ENCODE measurements around the gene HOXA11. TPM values are rescaled to one million over a fixed set of nuclear protein-coding genes. Genes with fewer than 3 reads are reported as not detected.

Gene HOXA11
- total RNA-seq, 2 experiments from 2014 or later = 0.13 to 0.18 TPM

GRCh38 chr7:27177795-27178320 is 7.2 kb downstream of the HOXA11 start:
- H3K4me1 Mint-ChIP-seq (ENCODE audit: low read depth) = peaks cover 6% of the 10 kb centered on the region
- CTCF ChIA-PET = interaction anchor here (0.7 to 10.4 kb wide), 6 partner anchors 14 to 323 kb away, joined by 3 to 61 read pairs (median 6); partner anchors contain the start of gene HOXA7
- no peaks in the 10 kb centered on the region for H3K9me3 Mint-ChIP-seq
- H3K36me3 Mint-ChIP-seq (ENCODE audit: low read depth) = no peaks in the 10 kb centered on the region
- DNase-seq = no peak
- POLR2A ChIA-PET = interaction anchor here (1.1 kb wide), 1 partner anchor 16 kb away, joined by 3 read pairs; no protein-coding TSS in a partner anchor
- TF ChIP-seq, protein P1, sequence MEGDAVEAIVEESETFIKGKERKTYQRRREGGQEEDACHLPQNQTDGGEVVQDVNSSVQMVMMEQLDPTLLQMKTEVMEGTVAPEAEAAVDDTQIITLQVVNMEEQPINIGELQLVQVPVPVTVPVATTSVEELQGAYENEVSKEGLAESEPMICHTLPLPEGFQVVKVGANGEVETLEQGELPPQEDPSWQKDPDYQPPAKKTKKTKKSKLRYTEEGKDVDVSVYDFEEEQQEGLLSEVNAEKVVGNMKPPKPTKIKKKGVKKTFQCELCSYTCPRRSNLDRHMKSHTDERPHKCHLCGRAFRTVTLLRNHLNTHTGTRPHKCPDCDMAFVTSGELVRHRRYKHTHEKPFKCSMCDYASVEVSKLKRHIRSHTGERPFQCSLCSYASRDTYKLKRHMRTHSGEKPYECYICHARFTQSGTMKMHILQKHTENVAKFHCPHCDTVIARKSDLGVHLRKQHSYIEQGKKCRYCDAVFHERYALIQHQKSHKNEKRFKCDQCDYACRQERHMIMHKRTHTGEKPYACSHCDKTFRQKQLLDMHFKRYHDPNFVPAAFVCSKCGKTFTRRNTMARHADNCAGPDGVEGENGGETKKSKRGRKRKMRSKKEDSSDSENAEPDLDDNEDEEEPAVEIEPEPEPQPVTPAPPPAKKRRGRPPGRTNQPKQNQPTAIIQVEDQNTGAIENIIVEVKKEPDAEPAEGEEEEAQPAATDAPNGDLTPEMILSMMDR (IDR thresholded peaks at IDR 0.05) = no peak
- intact Hi-C loops (cut with micrococcal nuclease) = no loop called here
- no peak overlapping the region for H3K27ac Mint-ChIP-seq
- H3K4me3 Mint-ChIP-seq = no peak overlapping the region
- ATAC-seq = no peak
- H3K27me3 Mint-ChIP-seq = peaks cover 69% of the 10 kb centered on the region

GRCh38 chr7:27176962-27177794 is 7.9 kb downstream of the HOXA11 start:
- intact Hi-C loops (cut with micrococcal nuclease) = no loop called here
- DNase-seq (no peak), ATAC-seq (no peak)
- Mint-ChIP-seq H3K36me3 (ENCODE audit: low read depth) (no peaks in the 10 kb centered on the region), H3K9me3 (no peaks in the 10 kb centered on the region), H3K4me1 (ENCODE audit: low read depth) (peaks cover 8% of the 10 kb centered on the region), H3K4me3 (no peak overlapping the region), H3K27ac (no peak overlapping the region), H3K27me3 (peaks cover 67% of the 10 kb centered on the region)
- ChIA-PET CTCF (interaction anchor here (0.7 to 10.4 kb wide), 11 partner anchors 11 to 490 kb away, joined by 3 to 61 read pairs (median 4); partner anchors contain the start of genes HOXA7 and HOXA9), POLR2A (interaction anchor here (1.1 kb wide), 1 partner anchor 15 kb away, joined by 3 read pairs; no protein-coding TSS in a partner anchor)
- TF ChIP-seq, protein P1 (IDR thresholded peaks at IDR 0.05) = no peak

DNA sequence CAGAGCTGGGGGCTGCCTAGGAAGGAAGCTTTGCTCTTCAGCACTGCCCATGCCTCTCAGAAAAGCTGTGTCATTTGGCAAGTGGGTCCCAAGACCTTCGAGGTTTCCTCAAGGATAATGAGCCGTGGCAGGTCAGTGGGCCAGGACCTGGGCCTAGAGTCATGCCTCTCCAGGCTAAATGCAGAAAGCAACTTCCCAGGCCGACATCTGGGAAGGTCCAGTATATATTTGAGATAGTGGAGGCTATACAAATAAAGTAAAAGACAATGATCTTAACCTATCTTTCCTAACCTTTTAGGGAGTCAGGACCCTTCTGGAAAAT is 8.5 kb downstream of the HOXA11 start:
- no peaks in the 10 kb centered on the region for H3K9me3 Mint-ChIP-seq
- ATAC-seq (no peak), DNase-seq (no peak)

DNA sequence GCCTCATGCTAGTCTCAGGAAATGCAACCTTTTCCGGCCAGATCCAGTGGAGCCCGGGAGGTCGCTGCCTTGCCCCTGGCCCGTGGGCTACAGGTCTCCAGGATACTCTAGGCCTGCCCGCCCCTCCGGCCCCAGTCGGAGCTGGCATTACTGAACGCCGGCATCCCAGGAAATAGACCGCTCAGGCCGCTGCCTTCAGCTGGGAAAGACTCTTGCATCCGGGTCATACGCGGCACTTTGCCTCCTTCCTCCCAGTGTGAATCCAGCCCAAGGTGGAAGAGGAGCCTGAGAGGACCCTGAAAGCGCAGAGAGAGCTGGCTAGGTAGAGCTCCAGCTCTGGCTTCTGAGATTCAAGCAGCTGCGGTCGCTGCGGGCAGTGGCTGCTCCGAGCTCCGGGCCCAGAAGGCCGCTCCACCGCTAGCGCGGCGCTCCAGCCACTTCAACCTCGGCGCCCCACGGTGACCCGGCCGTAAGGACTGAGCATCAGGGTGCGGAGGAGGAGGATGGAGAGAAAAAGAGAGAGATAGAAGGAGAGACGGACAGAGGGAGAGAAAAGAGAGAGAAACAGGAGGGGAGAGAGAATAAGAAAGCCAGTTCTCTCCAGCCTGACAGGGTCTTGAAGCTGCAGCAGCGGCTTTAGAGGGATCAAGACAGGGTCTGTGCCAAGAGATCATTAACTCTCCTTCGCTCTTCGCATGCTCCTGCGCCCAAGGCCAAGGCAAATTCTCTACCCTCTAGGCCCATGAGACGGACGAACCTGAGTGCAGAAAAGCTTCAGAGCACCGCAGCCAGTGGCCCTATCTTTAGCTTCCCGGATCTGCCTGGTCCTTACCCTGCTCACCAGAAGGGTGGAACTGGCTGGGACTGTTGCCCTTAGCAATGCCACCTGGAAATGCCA is 9.2 kb downstream of the HOXA11 start:
- no peaks in the 10 kb centered on the region for H3K36me3 Mint-ChIP-seq (ENCODE audit: low read depth)
- no peak for ATAC-seq
- no peak for DNase-seq
- peaks cover 15% of the 10 kb centered on the region for H3K4me1 Mint-ChIP-seq (ENCODE audit: low read depth)
- no peak overlapping the region for H3K4me3 Mint-ChIP-seq
- ChIA-PET POLR2A (no interaction called here), CTCF (interaction anchor here (0.7 to 10.4 kb wide), 7 partner anchors 10 to 489 kb away, joined by 3 to 61 read pairs (median 5); partner anchors contain the start of genes HOXA3, HOXA7 and HOXA9)
- H3K27ac Mint-ChIP-seq = no peak overlapping the region
- H3K9me3 Mint-ChIP-seq = no peaks in the 10 kb centered on the region
- TF ChIP-seq, protein P1 (IDR thresholded peaks at IDR 0.05) = no peak
- intact Hi-C loops (cut with micrococcal nuclease) = no loop called here
- H3K27me3 Mint-ChIP-seq = peaks cover 70% of the 10 kb centered on the region

More for the DNA sequence above, 8.5 kb downstream of the HOXA11 start:
- intact Hi-C loops (cut with micrococcal nuclease) = no loop called here
- TF ChIP-seq, protein P1 (IDR thresholded peaks at IDR 0.05) = no peak
- no peaks in the 10 kb centered on the region for H3K36me3 Mint-ChIP-seq (ENCODE audit: low read depth)
- H3K4me3 Mint-ChIP-seq = no peak overlapping the region
- ChIA-PET POLR2A (no interaction called here), CTCF (interaction anchor here (0.8 to 10.4 kb wide), 7 partner anchors 11 to 489 kb away, joined by 3 to 61 read pairs (median 4); partner anchors contain the start of genes HOXA7 and HOXA9)
- no peak overlapping the region for H3K27ac Mint-ChIP-seq
- peaks cover 68% of the 10 kb centered on the region for H3K27me3 Mint-ChIP-seq
- peaks cover 14% of the 10 kb centered on the region for H3K4me1 Mint-ChIP-seq (ENCODE audit: low read depth)

All from activated CD8-positive, alpha-beta T cell treated with anti-CD3 and anti-CD28 coated beads for 36 hours (primary cell).